ENCODE results near the gene TMEM82. TPM values are rescaled to one million over a fixed set of nuclear protein-coding genes. Genes with fewer than 3 reads are reported as not detected.

Gene TMEM82
- total RNA-seq, 1 donor from 2014 or later, result not detected

DNA sequence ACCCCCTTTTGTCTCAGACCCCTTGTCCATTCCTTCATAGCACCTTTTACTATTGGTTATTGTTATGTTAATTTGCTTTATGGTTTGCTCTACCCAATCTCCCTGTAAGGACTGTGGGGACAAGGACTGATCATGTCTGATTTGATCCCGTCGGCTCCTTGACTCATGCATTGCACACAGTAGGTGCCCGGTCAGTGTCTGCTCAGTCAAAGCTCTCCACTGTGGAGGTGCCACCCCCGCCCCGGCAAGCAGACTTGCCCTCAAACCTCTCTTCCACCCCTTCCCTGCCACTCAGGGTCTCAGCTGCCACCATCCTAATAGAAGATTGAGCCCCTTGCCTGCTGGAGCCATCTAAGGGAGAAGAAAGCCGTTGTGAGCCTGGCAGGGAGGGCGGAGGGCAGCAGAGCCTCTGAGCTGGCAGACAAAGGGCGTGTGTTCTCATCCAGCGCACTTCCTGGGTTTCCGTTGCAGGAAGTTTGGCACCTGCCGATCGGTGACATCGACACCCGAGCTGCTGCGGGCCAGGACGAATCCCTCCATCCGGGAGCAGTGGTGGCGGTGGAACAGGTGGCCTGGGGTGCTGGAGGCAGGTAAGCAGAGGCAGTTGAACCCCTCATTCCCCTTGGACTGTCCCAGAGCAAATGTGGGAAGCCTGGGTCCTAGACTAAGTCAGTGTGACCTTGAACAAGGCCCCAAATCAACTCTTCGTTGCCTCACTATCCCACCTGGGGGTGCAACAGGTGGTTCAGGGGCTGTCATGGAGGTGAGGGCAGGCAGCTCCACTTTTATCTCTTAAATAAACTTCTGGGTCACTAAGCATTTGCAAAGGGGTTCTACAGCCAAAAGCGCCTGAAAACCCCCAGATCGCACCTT is 14.1 kb downstream of the TMEM82 start:
- no peak for DNase-seq (ENCODE audit: low spot score)

DNA sequence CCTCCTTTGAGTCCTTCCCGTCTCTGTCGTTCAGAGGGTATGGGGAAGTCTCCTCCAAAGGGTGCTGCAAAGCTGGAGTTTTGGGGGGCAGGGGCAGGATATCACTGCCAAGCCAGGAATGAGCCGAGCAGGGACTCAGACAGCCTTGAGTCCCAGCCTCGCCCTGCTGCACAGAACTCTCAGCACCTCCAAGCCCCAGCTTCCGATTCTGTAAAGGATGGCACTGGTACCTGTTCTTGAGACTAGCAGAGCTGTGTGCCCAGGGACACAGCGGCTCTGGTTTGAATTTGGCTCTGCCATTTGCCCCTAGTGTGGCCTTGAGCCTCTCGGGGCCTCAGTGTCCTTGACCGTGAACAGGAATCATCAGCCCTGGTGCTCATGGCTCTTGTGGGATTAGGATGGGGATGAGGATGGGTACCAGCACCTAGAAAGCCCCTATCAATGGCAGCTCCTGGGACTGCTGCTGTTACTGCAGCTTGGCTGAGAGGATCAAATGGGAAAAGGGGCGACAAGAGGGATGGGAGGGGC is 14.8 kb downstream of the TMEM82 start:
- DNase-seq (ENCODE audit: low spot score), result no peak

DNA sequence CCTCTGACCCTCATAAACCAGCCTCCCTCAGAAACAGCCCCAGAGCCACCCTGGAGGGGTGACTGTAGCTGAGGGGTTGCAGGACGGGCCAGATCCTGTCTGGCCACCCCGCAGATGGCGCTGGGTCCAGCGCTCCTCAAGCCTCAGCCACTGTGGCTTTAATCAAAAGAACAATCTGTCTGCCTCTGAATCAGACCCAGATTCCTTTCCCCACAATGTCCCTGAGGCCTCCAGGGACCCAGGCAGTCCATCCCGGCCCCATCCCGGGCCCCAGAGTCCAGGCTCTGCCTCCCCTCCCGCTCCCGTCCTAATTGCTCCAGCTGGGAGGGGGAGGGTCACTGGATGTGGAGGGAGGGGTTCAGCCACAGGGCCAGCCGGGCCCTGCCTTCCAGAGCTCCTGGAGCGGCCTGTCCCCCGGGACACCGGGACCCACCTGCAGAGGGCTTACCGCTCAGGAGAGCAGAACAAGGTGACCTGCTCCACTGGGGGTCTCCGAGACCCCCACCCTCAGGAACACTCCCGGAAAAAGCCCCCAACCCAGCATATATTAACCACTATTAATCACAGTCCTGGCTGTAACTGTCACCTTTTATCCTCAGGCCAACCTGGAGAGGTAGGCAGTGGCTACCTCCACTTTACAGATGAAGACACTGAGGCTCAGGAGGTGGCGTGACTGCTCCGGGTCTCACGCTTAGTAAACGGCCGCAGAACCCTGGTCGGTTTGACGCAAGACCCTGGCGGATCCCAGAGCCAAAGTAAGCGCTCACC is 15.5 kb downstream of the TMEM82 start:
- DNase-seq (ENCODE audit: low spot score), result peak; percentile 58

DNA sequence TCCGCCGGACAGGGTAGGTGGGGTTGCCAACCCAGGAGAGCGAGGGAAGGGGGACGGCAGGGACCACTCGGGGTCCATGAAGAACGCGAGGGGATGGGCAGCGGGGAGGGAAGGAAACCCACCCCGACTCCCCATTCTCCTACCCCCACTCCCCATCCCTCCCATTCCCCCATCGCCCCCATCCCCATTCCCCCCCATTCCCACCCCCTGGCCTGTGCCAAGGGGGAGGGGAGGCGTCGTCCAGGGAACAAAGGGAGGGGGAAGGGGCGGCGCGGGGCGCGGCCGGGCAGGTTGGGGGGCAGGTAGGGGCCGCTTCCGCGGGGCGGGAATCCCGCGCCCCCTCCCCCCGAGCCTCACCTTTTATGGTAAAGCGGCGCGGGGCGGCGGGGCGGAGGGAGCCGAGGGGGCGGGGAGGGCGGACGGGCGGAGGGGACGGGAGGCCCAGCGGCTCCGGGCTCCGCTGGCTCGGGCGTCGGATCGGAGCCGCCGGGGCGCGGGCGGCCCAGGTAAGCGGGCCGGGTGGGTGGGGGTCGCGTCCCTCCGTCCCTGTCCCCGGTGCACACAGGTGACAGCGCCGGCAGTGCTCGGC is 16.1 kb downstream of the TMEM82 start, which contains the start of gene FBLIM1:
FBLIM1 (plus strand) TSS at position 453 of the 589 bp plus-strand sequence. CDS start 6,189 bp downstream, outside the sequence.
- no peak for DNase-seq (ENCODE audit: low spot score)

DNA sequence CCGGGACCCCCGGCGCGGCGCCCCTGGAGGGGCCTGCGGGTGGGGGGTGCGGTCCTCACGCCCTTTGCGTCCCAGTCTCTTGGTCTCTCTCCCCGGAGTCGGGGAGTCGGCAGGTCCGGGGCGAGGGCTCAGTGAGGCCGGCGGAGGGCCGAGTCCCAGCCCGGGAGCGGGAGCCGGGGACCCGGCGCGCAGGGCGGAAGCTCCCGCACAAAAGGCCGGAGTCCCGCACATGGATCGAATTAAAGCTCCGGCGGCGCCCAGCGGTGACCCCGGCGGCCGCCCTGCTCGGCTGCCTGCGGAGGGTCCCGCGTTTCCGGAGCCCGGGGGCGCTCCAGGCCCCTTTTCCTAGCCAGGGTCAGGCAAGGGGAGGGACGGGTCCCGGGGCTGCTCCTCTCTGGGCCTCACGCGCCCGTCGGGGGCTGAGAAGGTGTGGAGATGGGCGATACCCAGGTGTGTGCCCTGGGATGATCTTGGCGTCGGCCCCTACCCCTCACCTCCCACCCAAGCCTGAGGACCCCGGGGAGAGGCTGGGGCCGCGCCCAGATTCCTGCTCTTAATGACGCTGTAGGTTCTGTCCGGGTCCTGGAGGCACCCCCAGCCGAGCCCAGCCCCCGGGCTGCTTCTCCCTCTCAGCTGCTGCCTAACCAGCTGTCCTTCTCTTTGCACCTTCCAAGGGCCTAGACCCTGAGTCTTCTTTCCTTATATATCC is 16.8 kb downstream of the TMEM82 start:
- DNase-seq (ENCODE audit: low spot score), result no peak

DNA sequence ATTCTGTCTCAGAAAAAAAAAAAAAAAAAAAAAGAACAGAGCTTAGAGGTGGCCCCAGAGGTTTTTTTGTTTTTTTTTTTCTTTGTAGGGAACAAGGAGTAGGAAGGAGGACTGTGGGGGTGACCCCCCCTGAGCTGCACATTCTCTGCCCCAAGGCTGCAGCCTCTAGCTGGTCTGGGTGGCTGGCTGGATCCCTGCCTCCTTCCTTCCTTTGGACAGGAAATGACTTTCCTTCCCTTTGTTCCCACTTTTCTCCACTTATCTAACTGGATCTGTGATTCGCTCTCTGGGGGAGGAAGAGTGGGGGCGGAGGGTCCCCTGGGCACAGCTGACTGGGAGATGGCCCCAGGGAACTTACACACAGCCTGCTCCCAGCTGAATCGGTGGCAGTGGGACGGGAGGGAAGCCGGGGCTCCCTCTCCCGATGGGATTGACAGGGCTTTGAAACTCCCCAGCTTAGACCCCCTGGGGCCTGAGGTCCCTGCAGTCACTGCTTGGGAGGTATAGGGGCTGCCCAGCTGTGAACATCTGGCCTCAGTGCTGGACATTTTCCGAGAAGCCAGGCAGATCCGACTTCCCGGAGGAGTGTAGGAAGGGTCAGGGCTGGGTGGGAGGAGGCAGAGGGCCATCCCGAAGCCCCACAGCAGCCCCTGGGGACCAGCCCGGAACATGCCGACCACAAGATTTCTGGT is 18.4 kb downstream of the TMEM82 start:
- DNase-seq (ENCODE audit: low spot score), result peak; percentile 59

DNA sequence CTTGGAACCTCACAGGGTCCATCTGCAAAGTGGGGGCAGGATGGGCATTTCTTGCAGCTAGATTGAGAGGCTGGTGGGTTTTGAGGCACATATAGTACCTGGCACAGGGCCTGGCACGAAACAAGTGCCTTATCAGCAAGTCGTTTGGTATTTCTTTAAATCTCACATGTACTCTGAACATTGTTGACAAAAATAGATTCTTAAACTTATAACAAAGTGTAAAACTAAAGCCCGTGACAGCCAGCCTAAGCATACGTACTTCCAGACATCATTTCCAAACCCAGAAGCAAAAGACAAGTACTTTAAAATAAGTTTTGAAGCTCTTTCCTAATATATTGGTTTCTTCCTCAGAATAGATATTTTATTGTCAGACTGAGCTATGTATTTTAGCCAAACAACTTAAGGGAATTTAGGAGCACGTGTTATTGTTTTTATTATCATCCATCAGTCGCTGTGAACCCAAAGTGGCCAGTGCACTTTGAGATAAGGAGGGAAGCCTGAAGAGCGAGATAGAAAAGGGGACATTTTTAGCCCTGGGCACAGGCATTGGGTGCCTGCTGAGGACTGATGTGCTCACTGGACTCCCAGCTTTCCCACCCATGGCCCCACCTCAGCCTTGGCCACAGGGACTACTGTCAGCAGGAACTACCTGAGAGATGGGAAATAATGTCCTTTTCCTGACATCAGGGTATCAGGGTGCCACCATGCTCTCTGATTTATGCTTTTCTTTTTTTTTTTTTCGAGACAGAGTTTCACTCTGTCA is 19.2 kb downstream of the TMEM82 start:
- DNase-seq (ENCODE audit: low spot score), result no peak

DNA sequence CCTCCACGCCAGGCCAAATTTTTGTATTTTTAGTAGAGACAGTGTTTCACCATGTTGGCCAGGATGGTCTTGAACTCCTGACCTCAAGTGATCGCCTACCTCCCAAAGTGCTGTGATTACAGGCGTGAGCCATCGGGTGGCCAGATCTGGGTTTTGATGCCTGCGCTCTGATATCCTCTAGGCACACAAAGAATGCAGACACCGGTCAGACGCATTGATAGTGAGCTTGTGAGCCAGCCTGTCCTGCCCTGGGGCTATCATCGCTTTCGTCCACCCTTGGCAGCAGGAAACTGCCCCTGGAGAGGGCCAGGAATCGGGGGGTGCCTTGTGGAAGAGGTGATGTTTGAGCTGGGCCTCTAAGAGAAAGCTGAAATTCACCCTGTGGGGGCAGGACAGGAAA is 20.2 kb downstream of the TMEM82 start:
- DNase-seq (ENCODE audit: low spot score), result no peak

DNA sequence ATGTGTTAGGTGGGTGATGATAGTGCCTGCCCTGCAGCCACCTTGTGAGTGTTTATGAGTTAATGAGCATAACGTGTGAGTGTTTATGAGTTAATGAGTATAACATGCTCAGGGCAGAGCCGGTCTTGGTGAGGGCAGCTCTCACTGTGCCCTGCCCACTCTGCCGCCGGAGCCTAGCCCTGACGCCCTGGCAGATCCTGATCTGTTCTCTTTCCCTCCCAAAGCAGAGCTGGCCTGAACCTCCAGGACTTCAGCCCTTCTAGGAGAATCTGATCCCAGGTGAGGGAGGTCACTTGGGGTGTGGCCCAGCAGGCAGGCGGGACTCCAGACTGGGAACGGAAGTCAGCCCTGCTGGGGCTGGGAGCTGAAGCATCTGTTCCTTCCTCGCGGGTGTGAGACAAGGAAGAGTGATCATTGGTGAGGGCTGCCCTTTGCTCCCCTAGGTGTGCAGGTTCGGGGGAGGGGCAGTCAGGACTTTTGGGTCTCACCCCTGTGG is 22.0 kb downstream of the TMEM82 start:
- DNase-seq (ENCODE audit: low spot score), result no peak

DNA sequence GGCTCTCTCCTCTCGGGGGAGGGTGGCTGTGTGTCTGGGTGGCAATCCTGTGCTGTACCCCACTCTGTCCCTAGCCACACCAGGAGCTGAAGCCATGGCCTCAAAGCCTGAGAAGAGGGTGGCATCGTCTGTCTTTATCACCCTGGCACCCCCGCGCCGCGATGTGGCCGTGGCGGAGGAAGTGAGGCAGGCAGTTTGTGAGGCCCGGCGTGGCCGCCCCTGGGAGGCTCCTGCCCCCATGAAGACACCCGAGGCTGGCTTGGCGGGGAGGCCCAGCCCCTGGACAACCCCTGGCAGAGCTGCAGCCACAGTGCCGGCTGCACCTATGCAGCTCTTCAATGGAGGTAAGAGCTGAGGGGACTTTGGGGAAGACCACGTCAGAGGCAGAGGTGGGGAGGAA is 22.6 kb downstream of the TMEM82 start:
- no peak for DNase-seq (ENCODE audit: low spot score)

DNA sequence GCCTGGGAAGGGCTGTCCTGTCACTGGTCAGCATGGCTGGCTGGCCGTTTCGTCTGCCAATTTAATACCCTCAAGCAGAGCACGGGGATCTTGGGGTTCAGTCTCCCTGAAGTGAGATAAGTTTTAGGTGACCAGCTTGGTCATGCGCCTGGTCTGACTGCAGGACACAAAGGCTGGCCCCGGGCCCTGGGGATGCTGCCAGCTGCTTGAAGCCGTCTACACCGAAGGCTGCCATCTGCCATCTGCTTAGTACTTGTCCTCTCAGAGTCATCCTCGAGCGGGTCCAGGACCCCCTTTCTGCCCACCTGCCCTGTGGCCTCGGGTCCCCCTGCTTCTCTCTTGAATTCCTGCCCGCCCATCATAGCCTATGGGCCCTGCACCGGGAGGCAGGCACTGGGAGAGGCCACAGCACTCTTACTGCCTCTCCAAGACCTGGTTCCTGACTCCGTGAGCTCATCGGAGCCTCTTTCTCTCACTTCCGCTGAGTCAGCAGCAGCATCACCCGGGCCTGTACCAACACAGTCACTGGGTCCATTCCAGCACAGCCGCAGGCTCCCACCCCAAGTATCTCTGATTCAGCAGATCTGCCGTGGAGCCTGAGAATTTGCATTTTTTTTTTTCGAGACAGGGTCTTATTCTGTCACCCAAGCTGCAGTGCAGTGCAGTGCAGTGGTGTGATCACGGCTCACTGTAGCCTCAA is 23.3 kb downstream of the TMEM82 start:
- DNase-seq (ENCODE audit: low spot score), result peak; percentile 65

DNA sequence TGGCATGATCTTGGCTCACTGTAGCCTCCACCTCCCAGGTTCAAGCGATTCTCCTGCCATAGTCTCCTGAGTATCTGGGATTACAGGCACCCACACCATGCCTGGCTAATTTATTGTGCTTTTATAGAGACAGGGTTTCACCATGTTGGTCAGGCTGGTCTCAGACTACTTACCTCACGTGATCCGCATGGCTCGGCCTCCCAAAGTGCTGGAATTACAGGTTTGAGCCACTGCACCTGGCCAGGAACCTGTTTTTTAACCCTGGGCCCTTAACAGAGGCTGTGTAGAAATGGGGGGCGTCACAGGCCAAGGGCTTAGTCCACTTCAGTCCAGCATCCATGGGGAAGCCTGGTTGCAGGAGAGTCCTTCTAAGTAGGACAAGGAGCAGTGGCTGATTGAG is 25.6 kb downstream of the TMEM82 start:
- no peak for DNase-seq (ENCODE audit: low spot score)

DNA sequence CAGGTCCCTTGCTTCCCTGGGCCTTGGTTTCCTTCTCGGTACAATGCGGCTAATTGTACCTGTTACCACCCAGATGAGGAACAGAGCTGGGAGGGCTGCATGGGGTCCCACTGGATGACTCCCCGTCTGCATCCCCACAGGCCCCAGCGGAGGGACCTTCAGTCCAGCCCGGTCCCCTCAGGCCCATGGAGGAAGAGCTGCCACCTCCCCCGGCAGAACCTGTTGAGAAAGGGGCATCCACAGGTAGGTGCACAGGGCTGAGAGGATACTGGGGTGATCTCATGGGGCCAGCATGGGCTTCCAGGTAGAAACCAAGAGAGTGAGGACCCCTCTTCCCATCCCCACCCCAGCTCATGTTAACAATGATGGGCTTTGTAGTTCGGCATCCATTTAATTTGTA is 26.1 kb downstream of the TMEM82 start:
- DNase-seq (ENCODE audit: low spot score), result no peak

DNA sequence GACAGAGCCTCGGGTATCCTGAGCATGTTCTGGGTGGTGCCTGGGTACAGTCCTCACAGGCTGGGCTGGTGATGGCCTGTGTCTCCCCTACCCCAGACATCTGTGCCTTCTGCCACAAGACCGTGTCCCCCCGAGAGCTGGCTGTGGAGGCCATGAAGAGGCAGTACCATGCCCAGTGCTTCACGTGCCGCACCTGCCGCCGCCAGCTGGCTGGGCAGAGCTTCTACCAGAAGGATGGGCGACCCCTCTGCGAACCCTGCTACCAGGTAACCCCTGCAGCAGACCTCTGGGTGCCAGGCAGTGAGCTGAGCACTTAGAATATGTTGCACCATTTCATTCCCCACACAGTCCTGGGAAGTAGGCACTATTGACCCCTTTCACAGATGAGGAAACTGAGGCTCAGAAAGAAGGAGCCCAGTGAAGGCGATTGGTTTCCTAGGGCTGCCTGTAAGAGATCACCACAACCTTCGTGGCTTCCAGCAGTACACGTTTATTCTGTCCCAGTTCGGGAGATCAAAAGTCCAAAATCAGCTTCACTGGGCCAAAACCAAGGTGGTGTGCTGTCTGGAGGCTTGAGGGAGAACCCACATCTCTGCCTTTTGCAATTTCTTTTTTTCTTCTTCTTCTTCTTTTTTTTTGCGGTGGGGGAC is 28.1 kb downstream of the TMEM82 start:
- DNase-seq (ENCODE audit: low spot score), result no peak

DNA sequence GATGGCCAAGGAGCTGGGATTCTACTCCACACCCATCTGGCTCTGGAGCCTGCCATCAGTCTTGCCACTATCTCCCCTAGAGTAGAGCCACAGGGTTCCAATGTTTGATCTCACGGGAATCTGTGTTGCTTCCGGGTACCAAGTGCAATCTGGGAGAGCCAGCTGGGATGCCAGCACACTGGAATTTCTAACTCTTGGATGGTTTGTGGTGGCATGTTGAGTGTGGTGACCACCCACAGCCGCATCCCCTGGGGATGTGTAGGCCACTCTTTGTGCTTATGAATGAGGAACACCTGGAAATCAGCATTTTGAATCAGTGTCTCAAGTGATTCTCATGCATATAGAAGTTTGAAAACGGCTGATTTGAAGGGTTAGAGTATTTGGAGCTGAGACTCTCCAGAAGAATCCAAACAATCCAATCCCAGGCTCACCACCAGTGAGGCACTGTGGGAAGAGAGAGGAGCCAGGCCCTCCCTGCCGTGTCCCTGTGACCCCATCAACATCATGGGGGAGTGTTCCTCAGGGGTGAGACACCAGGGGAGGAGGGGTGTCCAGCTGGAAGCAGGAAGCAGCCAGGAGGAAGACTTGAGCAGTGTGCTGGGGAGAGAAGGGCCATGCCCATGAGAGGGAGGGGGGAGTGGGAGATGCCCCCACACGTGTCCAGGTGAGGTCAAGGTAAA is 29.7 kb downstream of the TMEM82 start:
- no peak for DNase-seq (ENCODE audit: low spot score)

DNA sequence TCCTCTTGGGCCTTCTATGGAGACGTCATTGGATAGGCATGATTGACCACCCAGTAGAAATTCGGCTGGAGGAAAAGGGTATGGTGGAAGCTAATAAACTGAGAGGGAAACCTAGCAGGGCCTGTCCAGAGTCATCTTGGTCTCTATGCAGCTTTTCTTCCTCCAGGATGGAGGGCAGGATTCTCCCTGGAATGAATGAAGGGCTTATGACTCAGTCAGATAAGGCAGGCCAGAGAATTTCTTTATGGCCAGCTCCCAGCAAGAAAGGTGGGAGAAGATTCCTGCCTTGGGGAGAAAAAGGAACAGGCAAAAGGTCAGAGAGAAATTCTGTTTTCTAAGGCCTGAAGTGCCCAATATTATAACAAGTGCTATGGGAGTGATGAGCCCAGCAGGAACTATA is 33.4 kb downstream of the TMEM82 start:
- DNase-seq (ENCODE audit: low spot score), result no peak

DNA sequence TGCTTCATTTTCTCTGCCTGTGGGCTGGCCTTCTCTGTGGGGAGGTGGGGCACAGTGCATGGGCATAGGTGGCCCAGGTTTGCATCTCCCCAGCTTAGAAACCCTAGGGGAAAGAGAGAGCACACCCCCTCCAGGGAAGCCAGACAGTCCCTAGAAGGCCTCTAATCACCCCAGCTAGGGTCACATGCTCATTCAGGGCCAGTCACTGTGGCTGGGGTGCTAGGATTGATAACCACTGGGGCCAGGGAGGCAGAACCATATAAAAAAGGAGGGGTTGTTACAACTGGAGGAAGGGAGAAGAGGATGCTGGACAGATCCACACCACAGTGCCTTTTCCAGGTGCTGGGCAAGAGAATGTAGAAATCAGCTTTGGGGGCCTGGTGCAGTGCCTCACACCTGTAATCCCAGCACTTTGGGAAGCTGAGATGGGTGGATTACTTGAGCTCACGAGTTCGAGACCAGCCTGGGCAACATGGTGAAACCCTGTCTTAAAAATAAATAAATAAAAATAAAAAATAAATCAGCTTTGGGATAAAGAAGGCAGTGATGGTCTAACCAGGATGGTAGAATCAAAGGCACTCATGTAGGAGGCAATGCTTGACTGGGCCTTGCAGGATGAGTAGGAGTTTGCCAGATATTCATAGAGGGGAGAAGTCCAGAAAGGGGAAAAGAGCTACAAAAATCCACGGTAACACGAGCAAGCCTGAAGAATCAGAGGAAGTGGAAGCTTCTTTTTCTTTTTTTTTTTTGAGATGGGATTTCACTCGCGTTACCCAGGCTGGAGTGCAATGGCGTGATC is 35.8 kb downstream of the TMEM82 start:
- DNase-seq (ENCODE audit: low spot score), result no peak

All from umbilical cord (tissue), 2 donors.